GM23338 (cell line): Measurements from ENCODE around the gene SLC25A25. TPM values are rescaled to one million over a fixed set of nuclear protein-coding genes. Genes with fewer than 3 reads are reported as not detected.

Source experiments
- ATAC-seq: fragments of 200-7000 bp; cut with Tn5 transposase; 3 replicates; pipeline ENCODE4 v1.9.1; 2020
- DNase-seq: peaks from one replicate; pipeline ENCODE4 v3.0.0-alpha.2; 2015; ENCODE audit warnings: low spot score
- H2AFZ ChIP-seq: fragments of 200-600 bp; sonication (generic); 2 replicates; pipeline ENCODE4 v1.8.0; 2016; ENCODE audit warnings: antibody characterized with exemption, mild to moderate bottlenecking, moderate library complexity
- H3F3A ChIP-seq: fragments of 200-600 bp; sonication (generic); replicated peaks from 2 replicates; pipeline ENCODE4 v1.8.0; 2017; ENCODE audit warnings: antibody characterized with exemption, mixed run types, low read depth
- H3K27ac ChIP-seq: fragments of 200-600 bp; sonication (generic); 2 replicates; pipeline ENCODE4 v1.6.1; 2016; ENCODE audit warnings: low read depth
- H3K27me3 ChIP-seq: fragments of 200-600 bp; sonication (generic); 2 replicates; pipeline ENCODE4 v1.8.0; 2016; ENCODE audit warnings: mild to moderate bottlenecking, mixed run types, moderate library complexity; ENCODE audit not compliant: insufficient read depth
- H3K36me3 ChIP-seq: fragments of 200-600 bp; sonication (generic); 2 replicates; pipeline ENCODE4 v1.8.0; 2016; ENCODE audit warnings: mild to moderate bottlenecking; ENCODE audit not compliant: insufficient read depth
- H3K4me1 ChIP-seq: fragments of 200-600 bp; sonication (generic); 2 replicates; pipeline ENCODE4 v1.8.0; 2016; ENCODE audit warnings: mild to moderate bottlenecking, moderate library complexity; ENCODE audit not compliant: insufficient read depth
- H3K4me2 ChIP-seq: fragments of 200-600 bp; sonication (generic); 2 replicates; pipeline ENCODE4 v1.7.1; 2017; ENCODE audit warnings: mixed run types
- H3K4me3 ChIP-seq: fragments of 200-600 bp; sonication (generic); 2 replicates; pipeline ENCODE4 v1.6.1; 2016; ENCODE audit warnings: mixed run types
- H3K79me2 ChIP-seq: fragments of 200-600 bp; sonication (generic); replicated peaks from 2 replicates; pipeline ENCODE4 v1.8.0; 2017; ENCODE audit warnings: mild to moderate bottlenecking; ENCODE audit not compliant: insufficient read depth
- H3K9me2 ChIP-seq: fragments of 200-600 bp; sonication (generic); 2 replicates; pipeline ENCODE4 v1.8.0; 2017; ENCODE audit not compliant: insufficient read depth
- H4K20me1 ChIP-seq: fragments of 200-600 bp; sonication (generic); replicated peaks from 2 replicates; pipeline ENCODE4 v1.8.0; 2017; ENCODE audit warnings: mild to moderate bottlenecking; ENCODE audit not compliant: insufficient read depth
- H3K27ac Mint-ChIP-seq: 2 replicates; pipeline ENCODE4 v1.8.0; 2020; ENCODE audit warnings: inconsistent platforms, mild to moderate bottlenecking, moderate library complexity, mixed read lengths
- H3K27me3 Mint-ChIP-seq: 3 replicates; pipeline ENCODE4 v1.8.0; 2022; ENCODE audit warnings: low read depth, mild to moderate bottlenecking, moderate library complexity, mixed read lengths, inconsistent platforms; ENCODE audit not compliant: insufficient read depth, poor library complexity
- H3K36me3 Mint-ChIP-seq: 3 replicates; pipeline ENCODE4 v1.8.0; 2021; ENCODE audit warnings: low read depth, mild to moderate bottlenecking, inconsistent platforms, moderate library complexity, mixed read lengths
- H3K4me1 Mint-ChIP-seq: 3 replicates; pipeline ENCODE4 v1.8.0; 2020; ENCODE audit warnings: mild to moderate bottlenecking, inconsistent platforms, mixed read lengths
- H3K4me3 Mint-ChIP-seq: 3 replicates; pipeline ENCODE4 v1.8.0; 2021; ENCODE audit warnings: moderate library complexity, mild to moderate bottlenecking, inconsistent platforms, mixed read lengths
- H3K9me3 Mint-ChIP-seq: 3 replicates; pipeline ENCODE4 v1.8.0; 2020; ENCODE audit warnings: moderate library complexity, mild to moderate bottlenecking, inconsistent platforms, mixed read lengths
- CREB1 ChIP-seq: fragments of 250-450 bp; sonication (Bioruptor Pico); IDR thresholded peaks from 2 replicates; pipeline ENCODE4 v1.5.0; 2020; ENCODE audit warnings: low read depth, mild to moderate bottlenecking, moderate library complexity
- JUNB ChIP-seq: IDR thresholded peaks from one replicate; pipeline ENCODE4 v1.6.1; 2016; ENCODE audit warnings: antibody characterized with exemption; ENCODE audit not compliant: unreplicated experiment
- POLR2AphosphoS5 ChIP-seq: IDR thresholded peaks from 2 replicates; pipeline ENCODE4 v1.6.1; 2016; ENCODE audit warnings: antibody characterized with exemption, low read depth
- STAT1 ChIP-seq: IDR thresholded peaks from one replicate; pipeline ENCODE4 v1.6.1; 2016; ENCODE audit warnings: antibody characterized with exemption; ENCODE audit not compliant: unreplicated experiment
- ZNF114 ChIP-seq: fragments of 250-450 bp; sonication (Bioruptor Pico); IDR thresholded peaks from 2 replicates; pipeline ENCODE4 v1.5.0; 2020; ENCODE audit warnings: mild to moderate bottlenecking, moderate library complexity
- ZNF331 ChIP-seq: fragments of 250-450 bp; sonication (Bioruptor Pico); IDR thresholded peaks from 2 replicates; pipeline ENCODE4 v1.5.0; 2020; ENCODE audit warnings: low read depth, mild to moderate bottlenecking, moderate library complexity
- polyA plus RNA-seq: library from polyadenylated mRNA; unstranded; fragments of >200 nt; fragmentation: Nextera tagmentation; extraction: Ambion mirVana; gene quantifications from 2 replicates; pipeline ENCODE4 v1.2.1, GENCODE V29; 2016
- total RNA-seq: library from RNA; depleted of rRNA; stranded (reverse); fragments of >200 nt; shearing (Covaris generic); gene quantifications from 2 replicates; pipeline ENCODE4 v1.2.3, GENCODE V29; 2014
- TF ChIP-seq, protein P1 (sequence below): IDR thresholded peaks from one replicate; pipeline ENCODE4 v1.6.1; 2018; ENCODE audit warnings: antibody characterized with exemption; ENCODE audit not compliant: unreplicated experiment
- TF ChIP-seq, protein P2 (sequence below): IDR thresholded peaks from 2 replicates; pipeline ENCODE4 v1.6.1; 2016; ENCODE audit warnings: antibody characterized with exemption
- TF ChIP-seq, protein P3 (sequence below): fragments of 250-450 bp; sonication (Bioruptor Pico); IDR thresholded peaks from 2 replicates; pipeline ENCODE4 v1.5.0; 2020; ENCODE audit warnings: mild to moderate bottlenecking, moderate library complexity

SLC25A25 gene
- total and polyA plus RNA-seq, 2 experiments from 2014 or later: 7.1 to 27.0 TPM

DNA sequence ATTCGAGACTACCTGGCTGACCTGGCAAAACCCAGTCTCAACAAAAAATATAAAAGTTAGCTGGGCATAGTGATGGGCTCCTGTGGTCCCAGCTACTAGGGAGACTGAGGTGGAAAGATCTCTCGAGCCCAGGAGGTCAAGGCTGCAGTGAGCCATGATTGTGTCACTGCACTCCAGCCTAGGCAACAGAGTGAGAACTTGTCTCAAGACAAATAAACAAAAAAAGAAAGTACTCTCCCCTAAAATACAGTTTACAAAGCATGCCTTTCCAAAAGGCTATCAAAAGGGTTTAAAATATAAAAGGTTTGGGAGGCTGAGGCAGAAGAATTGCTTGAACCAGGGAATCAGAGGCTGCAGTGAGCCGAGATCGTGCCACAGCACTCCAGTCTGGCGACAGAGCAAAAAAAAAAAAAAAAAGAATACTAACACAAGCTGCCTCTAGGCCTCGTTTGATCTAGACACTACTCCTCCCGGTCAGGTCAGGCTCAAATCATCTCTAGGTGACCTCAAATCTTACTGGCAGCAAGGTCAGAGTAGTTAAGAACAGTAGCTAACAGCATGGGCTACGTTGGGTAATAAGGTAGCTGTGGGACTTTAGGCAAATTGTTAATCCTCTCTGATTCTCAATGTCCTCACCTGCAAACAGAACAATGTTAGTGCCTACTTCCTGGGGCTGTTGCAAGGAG lies 10.2 kb upstream of the SLC25A25 start (continued):
- TF ChIP-seq ZNF331: no peak
- TF ChIP-seq, protein P1, sequence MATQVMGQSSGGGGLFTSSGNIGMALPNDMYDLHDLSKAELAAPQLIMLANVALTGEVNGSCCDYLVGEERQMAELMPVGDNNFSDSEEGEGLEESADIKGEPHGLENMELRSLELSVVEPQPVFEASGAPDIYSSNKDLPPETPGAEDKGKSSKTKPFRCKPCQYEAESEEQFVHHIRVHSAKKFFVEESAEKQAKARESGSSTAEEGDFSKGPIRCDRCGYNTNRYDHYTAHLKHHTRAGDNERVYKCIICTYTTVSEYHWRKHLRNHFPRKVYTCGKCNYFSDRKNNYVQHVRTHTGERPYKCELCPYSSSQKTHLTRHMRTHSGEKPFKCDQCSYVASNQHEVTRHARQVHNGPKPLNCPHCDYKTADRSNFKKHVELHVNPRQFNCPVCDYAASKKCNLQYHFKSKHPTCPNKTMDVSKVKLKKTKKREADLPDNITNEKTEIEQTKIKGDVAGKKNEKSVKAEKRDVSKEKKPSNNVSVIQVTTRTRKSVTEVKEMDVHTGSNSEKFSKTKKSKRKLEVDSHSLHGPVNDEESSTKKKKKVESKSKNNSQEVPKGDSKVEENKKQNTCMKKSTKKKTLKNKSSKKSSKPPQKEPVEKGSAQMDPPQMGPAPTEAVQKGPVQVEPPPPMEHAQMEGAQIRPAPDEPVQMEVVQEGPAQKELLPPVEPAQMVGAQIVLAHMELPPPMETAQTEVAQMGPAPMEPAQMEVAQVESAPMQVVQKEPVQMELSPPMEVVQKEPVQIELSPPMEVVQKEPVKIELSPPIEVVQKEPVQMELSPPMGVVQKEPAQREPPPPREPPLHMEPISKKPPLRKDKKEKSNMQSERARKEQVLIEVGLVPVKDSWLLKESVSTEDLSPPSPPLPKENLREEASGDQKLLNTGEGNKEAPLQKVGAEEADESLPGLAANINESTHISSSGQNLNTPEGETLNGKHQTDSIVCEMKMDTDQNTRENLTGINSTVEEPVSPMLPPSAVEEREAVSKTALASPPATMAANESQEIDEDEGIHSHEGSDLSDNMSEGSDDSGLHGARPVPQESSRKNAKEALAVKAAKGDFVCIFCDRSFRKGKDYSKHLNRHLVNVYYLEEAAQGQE: no peak
- no peak for TF ChIP-seq STAT1
- TF ChIP-seq, protein P2, sequence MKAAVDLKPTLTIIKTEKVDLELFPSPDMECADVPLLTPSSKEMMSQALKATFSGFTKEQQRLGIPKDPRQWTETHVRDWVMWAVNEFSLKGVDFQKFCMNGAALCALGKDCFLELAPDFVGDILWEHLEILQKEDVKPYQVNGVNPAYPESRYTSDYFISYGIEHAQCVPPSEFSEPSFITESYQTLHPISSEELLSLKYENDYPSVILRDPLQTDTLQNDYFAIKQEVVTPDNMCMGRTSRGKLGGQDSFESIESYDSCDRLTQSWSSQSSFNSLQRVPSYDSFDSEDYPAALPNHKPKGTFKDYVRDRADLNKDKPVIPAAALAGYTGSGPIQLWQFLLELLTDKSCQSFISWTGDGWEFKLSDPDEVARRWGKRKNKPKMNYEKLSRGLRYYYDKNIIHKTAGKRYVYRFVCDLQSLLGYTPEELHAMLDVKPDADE: no peak

DNA sequence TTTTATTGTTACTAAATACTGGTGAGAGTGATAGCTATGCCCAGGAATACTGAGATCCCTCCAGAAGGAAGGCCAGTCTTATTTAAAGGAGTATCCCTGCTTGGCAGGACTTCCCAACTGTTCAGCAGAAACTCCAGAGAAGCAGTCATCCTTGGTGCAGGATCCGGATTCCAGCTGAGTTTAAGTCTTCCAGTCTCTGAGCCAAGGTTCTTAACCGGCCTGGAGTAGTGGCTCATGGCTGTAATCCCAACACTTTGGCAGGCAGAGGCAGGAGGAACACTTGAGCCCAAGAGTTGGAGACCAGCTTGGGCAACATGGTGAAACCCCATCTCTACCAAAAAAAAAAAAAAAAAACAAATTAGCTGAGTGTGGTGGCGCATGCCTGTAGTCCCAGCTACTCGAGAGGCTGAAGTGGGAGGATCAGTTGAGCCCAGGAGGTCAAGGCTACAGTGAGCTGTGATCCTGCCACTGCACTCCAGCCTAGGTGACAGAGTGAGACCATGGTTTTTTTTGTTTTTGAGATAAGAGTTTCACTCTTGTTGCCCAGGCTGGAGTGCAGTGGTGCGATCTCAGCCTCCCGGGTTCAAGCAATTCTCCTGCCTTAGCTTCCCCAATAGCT lies 8.6 kb upstream of the SLC25A25 start:
- Histone ChIP-seq H3F3A (peaks cover 5% of the 10 kb centered on the region), H3K4me1 (peaks cover 18% of the 10 kb centered on the region), H3K79me2 (no peaks in the 10 kb centered on the region), H3K27ac (no peak overlapping the region), H3K4me2 (no peak overlapping the region), H4K20me1 (no peaks in the 10 kb centered on the region), H3K4me3 (no peak overlapping the region), H3K9me2 (no peaks in the 10 kb centered on the region), H3K36me3 (no peaks in the 10 kb centered on the region), H3K27me3 (no peaks in the 10 kb centered on the region), H2AFZ (no peak overlapping the region)
- Mint-ChIP-seq H3K9me3 (no peaks in the 10 kb centered on the region), H3K27me3 (peaks cover 9% of the 10 kb centered on the region), H3K4me1 (peaks cover 25% of the 10 kb centered on the region), H3K36me3 (no peaks in the 10 kb centered on the region), H3K4me3 (no peak overlapping the region), H3K27ac (no peak overlapping the region)
- no peak for DNase-seq
- ATAC-seq: no peak
- TF ChIP-seq CREB1 (CRISPR knock-in tag): no peak
- no peak for TF ChIP-seq JUNB
- no peak for TF ChIP-seq POLR2AphosphoS5
- TF ChIP-seq, protein P3, sequence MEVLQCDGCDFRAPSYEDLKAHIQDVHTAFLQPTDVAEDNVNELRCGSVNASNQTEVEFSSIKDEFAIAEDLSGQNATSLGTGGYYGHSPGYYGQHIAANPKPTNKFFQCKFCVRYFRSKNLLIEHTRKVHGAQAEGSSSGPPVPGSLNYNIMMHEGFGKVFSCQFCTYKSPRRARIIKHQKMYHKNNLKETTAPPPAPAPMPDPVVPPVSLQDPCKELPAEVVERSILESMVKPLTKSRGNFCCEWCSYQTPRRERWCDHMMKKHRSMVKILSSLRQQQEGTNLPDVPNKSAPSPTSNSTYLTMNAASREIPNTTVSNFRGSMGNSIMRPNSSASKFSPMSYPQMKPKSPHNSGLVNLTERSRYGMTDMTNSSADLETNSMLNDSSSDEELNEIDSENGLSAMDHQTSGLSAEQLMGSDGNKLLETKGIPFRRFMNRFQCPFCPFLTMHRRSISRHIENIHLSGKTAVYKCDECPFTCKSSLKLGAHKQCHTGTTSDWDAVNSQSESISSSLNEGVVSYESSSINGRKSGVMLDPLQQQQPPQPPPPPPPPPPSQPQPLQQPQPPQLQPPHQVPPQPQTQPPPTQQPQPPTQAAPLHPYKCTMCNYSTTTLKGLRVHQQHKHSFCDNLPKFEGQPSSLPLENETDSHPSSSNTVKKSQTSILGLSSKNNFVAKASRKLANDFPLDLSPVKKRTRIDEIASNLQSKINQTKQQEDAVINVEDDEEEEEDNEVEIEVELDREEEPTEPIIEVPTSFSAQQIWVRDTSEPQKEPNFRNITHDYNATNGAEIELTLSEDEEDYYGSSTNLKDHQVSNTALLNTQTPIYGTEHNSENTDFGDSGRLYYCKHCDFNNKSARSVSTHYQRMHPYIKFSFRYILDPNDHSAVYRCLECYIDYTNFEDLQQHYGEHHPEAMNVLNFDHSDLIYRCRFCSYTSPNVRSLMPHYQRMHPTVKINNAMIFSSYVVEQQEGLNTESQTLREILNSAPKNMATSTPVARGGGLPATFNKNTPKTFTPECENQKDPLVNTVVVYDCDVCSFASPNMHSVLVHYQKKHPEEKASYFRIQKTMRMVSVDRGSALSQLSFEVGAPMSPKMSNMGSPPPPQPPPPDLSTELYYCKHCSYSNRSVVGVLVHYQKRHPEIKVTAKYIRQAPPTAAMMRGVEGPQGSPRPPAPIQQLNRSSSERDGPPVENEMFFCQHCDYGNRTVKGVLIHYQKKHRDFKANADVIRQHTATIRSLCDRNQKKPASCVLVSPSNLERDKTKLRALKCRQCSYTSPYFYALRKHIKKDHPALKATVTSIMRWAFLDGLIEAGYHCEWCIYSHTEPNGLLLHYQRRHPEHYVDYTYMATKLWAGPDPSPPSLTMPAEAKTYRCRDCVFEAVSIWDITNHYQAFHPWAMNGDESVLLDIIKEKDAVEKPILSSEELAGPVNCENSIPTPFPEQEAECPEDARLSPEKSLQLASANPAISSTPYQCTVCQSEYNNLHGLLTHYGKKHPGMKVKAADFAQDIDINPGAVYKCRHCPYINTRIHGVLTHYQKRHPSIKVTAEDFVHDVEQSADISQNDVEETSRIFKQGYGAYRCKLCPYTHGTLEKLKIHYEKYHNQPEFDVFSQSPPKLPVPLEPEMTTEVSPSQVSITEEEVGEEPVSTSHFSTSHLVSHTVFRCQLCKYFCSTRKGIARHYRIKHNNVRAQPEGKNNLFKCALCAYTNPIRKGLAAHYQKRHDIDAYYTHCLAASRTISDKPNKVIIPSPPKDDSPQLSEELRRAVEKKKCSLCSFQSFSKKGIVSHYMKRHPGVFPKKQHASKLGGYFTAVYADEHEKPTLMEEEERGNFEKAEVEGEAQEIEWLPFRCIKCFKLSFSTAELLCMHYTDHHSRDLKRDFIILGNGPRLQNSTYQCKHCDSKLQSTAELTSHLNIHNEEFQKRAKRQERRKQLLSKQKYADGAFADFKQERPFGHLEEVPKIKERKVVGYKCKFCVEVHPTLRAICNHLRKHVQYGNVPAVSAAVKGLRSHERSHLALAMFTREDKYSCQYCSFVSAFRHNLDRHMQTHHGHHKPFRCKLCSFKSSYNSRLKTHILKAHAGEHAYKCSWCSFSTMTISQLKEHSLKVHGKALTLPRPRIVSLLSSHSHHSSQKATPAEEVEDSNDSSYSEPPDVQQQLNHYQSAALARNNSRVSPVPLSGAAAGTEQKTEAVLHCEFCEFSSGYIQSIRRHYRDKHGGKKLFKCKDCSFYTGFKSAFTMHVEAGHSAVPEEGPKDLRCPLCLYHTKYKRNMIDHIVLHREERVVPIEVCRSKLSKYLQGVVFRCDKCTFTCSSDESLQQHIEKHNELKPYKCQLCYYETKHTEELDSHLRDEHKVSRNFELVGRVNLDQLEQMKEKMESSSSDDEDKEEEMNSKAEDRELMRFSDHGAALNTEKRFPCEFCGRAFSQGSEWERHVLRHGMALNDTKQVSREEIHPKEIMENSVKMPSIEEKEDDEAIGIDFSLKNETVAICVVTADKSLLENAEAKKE (CRISPR knock-in tag): no peak
- TF ChIP-seq, protein P1: no peak
- no peak for TF ChIP-seq STAT1
- no peak for TF ChIP-seq ZNF114 (CRISPR knock-in tag)
